Stimulated activated CD8-positive, alpha-beta memory T cell treated with anti-CD3 and anti-CD28 coated beads, Interleukin-7, amount 100 ng/mL, for 4 hours (primary cell): ENCODE data around the gene RAB26.

Experiments used
- DNase-seq, 2 donors: peaks; one replicate each; pipeline ENCODE4 v3.0.0-alpha.2; 2020; ENCODE audit warnings: low read depth in 2 of 2

The RAB26 gene

DNA sequence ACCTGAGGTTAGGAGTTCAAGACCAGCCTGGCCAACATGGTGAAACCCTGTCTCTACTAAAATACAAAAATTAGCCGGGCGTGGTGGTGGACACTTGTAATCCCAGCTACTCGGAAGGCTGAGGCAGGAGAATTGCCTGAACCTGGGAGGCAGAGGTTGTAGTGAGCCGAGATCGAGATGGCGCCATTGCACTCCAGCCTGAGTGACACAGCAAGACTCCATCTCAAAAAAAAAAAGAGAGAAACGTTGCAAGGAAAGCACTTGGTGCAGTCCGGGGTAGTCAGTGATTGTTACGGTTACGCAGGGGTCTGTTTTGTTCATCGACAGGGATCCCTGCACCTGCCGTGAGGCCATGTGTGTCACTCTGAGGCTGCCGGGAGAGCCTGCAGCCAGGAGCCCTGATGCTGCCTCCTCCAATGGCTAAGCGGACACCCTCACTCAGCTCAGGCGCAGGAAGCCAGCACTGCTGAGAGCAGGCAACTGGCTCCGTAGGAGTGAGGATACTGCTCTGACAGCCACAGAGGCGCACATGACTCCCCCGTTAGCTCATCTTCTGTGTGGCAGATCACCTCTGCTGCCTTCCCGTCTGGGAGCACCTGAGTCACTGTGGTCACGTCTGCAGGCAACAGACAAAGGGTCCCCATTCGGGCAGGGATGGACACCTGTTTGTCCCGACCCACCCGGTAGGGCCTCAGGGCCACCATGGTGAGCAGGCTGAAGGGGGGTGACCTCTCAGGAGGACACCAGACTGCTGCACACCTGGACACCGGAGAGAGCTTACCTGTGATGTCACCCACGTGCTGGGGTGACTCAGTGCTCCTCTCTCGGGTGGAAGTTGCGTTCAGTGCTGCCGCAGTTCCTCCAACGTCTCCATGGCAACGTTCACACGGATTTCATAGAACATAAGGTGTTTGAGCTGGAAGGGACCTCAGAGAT lies 5.2 kb upstream of the RAB26 start:
- DNase-seq = no peak

DNA sequence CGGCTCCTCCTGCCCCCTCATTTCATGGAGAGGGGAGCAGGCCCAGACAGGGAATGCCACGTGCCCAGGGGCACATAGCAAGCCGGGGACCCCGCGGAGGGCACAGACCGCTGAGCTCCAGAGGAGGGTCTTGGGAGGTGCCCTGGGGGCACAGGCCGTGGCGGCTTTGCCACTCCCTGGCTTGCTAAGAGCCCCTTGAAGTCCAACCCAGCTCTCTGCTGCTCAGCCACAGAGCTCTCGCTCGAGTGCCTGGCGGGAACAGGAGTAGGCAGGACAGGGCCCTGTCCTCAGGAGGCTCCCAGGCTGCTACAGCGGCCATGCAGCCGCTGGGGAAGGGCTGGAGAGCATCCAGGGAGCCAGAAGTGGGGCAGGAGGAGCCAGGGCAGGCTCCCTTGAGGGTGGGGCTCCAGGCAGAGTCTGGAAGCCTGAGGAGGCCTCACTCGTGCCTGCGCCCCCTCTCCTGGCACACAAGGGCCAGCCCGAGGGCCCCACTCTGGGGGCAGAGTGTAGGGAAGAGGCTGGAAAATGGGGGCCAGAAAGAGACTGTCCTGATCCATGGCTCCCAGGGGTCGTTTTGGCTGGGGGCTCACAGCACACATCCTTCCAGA lies 4.4 kb upstream of the RAB26 start:
- DNase-seq = no peak

DNA sequence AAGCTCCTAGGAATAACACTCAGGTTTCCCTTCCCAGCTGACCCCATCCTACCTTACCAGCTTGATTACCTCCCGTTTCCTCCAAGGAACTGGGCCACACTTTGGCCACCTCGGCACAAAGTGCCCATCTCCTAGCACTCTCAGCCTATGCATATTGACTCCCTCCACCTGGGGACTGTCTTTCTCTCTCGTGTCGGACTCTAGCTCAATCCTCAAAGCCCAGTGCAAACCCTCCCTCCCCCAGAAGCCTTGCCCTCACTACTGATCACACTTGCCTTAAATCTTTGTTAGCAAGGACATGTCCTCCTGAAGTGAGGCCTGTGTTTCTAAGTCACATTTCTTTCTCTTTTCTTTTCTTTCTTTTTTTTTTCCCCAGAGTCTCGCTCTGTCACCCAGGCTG lies 2.6 kb upstream of the RAB26 start:
- DNase-seq = no peak

DNA sequence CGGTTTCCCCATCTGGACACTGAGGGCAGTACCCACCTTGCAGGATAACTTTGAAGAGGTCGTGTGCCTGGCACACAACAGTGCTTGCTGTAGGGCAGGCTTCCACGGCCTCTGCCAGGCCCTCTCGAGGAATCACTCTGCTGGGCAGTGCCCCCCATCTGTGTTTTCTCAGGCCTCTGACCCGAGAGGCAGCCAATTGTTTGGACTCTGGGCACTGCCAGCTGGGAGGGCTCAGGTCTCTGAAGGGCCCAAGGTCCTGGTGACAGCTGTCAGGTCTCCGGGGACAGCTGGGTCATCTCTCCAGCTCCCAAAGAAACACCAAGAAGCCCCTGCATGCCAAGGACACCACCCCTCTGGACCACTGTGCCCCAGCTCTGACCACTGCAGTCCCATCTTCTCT lies 1.0 kb upstream of the RAB26 start:
- DNase-seq = no peak

DNA sequence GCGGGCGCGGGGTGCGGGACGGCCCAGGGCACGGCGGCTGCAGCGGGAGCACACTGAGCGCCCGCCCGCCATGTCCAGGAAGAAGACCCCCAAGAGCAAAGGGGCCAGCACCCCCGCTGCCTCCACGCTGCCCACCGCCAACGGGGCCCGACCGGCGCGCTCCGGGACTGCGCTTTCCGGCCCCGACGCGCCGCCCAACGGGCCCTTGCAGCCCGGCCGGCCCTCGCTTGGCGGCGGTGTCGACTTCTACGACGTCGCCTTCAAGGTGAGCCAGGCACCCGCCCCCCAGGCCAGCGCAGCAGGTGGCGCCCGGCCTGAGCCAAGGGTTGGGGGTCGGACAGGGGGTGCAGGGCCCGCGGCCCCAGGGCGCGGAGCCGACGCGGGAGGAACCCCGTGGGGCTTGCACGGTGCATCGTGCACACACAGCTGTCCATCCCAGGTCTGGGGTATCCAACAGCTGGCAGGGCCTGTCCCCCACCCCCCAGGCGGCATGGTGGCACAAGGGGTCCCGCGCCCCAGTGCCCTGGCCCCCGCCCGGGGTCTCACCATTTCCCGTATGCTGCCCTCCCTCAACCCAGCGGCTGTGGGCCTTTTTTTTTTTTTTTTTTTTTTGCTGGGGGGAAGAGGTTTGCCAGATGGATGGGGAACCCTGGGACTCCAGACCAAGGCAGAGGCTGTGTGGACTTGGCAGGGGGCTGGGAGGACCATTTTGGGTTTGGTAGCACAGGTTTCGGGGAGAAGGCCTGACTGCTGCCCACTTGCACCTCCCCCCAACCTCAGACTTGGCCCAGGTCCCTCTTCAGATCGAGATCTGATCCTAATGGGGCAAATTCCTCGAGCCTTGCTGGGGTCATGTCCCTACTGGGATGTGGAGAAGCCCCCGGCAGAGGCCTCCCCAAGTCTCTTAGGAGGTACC lies 547 bp downstream of the RAB26 start:
- DNase-seq = no peak

DNA sequence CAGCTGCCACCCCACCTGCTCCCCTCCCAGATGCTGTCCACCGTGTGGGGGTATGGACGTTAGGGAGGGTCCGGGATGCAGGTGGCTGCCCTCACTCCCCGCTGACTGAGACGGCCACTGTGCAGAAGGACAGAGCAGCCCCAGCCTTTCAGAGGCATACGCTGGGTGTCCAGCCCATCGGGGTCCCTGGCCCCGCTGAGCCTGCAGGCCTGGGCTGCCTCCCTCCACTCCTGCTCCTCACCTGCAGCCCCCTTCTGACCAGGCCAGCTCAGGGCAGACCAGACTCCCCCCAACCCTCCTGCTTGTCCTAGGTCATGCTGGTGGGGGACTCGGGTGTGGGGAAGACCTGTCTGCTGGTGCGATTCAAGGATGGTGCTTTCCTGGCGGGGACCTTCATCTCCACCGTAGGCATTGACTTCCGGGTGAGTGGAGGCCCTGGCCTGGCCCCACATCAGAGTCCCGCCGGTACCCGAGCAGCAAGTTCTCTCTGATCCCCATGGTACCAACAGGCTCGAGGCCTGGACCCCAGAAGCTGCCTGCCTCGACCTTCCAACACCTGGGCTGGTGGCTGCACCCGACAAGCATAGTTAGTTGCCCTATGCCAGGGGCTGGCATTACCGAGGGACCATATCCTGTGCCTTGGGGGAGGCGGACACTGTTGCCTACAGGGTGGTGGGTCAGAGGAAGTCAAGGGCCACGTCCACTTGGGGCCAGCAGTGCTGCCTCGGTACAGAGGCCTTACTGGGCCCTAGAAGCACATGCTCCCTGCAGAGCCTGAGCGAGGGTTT lies 1.4 kb downstream of the RAB26 start:
- no peak for DNase-seq

DNA sequence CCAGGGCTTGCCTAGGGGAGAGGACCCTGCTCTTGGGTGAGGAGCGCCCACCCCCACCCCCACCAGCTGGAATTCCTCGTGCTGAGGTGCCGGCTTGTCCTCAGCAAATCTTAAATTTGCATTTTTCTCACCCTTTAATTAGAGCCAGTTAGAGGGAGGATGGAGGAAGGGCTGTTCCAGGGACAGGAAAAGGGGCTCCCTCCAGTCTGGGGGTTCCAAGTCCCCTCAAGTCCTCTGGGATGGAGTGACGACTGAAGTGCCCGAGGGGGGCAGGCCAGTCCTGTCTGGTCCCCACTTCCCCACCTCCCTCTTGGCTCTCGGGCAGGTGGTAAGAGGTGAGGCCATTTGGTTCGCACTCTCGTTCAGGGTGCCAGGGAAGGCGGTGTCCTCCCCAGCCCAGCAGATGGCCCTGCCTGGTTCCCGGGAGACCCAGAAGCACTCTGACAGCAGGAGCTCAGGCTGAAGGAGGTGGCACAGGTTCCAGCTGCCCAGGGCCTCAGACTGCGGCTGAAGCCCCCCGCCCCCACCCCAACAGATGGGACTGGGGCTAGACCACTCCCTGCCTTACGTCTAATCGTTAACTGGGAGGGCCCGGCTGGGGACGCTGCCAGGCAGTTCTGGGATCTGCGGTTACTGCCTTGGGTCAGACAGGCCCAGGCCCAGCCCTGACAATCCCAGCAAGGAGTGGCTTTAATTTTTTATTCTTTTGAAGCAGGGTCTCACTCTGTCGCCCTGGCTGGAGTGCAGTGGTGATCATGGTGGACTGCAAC lies 2.2 kb downstream of the RAB26 start:
- no peak for DNase-seq

DNA sequence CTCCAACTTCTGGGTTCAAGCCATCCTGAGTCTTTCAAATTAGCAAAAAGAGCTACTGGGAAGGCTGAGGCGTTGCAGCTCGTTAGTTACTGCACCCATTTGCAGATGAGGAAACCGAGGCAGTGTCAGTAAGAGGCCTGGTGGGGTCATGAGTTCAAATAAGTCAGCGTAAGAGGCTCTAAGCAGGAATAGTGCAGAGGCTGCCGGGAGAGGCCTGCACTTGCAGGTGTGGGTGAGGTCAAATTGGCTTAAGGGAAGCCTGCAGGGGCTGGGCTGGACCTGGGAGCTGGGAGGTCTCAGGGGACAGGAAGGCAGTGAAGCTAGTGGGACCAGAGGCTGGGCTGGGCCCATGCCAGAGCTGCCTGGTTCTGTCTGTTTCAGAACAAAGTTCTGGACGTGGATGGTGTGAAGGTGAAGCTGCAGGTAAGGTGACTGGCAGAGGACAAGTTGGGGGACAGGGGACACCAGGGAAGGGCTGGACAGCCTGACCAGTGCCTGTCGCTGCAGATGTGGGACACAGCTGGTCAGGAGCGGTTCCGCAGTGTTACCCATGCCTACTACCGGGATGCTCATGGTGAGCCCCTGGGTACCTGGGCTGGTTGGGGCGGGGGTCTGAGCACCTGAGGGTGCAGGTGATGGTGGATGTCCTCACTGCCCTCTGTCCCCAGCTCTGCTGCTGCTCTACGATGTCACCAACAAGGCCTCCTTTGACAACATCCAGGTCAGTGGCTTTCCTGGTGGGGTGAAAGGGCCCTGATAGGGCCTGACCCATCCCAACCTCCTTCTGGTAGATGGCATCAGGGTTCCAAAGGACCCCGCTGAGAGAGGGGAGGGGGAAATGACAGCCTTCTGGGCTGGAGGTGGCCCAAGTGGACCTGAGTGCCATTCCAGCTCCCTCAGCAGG lies 3.0 kb downstream of the RAB26 start:
- DNase-seq = no peak

DNA sequence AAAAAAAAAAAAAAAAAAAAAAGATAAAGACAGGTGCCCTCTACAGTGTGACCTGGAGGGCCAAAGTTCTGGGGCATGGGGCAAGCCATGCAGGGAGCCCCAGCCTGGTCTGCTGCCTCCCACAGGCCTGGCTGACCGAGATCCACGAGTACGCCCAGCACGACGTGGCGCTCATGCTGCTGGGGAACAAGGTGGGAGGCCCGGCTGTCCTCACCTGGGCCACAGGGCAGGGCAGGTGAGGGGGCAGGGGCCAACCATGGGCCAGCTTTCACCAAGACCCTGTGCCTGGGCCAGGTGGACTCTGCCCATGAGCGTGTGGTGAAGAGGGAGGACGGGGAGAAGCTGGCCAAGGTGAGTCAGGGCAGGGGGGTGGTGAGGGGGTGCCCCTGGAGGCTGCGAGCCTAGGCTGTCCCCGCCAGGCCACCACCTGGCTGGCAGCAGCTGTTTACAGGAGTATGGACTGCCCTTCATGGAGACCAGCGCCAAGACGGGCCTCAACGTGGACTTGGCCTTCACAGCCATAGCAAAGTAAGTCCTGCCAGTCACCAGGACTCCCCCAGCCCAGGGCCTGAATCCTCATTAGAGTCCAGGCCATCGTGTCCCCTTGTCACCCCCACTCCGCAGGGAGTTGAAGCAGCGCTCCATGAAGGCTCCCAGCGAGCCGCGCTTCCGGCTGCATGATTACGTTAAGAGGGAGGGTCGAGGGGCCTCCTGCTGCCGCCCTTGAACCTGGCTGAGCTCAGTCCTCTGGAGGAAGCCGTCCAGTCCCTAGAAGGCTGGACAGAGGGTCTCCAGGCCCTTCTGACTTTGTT lies 4.5 kb downstream of the RAB26 start:
- DNase-seq = no peak

DNA sequence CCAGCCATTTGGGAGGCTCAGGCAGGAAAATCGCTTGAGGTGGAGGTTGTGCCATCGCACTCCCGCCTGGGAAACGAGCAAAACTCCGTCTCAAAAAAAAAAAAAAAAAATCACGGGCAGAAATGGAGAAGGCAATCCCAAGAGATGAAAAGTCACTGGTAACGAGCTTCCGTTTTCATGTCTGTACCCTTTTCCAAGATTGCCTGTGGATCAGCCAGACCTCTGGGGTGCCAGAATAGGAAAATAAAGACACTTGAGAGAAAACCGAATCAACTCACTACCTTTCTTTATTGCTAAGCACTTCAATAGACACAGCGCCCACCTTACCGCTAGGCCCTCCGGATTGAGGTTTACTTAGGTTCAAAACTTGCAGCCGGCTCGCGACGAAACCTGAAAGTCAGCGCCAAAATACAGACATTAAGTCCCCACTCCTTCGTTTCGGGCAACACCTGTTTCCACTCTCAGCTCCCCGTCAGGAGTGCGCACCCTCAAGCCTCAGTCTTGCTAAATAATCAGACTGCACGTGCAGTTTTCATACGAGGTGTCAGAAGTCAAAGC lies 6.2 kb downstream of the RAB26 start:
- peak in 1 of 2 donors; percentile 20 for DNase-seq

DNA sequence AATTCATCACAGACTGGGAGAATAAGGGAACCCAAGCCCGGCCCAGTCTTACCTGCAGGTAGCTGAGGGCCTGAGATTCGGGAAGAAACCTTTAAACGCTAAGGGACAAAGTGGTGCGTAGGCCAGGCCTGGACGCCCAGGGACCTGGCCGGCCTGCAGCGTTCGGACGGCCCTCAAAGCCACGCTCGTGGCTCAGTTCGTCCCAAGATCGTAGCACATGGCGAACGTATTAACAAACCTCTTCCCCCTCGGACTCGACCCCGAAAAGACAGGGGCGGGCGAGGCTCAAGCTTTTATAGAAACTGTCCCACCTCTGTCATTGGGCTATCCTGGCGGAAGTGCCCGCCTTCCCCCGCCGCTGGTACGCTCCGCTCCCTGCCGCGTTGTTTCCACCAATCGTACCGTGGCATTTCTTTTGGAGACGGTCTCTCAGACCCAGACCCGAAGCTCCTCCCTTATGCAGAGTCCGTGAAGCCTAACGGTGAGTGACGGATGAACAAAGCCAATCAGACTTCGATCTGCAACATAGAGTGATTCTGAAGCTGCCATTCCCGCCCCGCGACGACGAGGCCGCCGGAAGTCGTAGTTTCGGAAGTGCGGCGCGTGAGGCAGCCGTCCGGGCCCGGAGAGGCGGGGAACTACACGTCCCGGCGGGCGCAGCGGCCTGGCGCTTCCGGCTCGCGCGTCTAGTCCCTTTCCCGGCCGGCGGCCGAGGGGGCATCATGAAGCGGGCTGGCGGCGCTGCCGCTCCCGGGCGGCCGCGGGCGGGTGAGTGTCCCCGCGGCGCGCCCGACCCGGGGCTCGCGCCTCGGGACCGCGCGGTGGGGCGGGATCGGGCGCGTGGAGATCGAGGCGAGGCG lies 6.9 kb downstream of the RAB26 start, which contains the start of gene TRAF7:
Gene TRAF7, plus strand, starts transcription at position 692 of the 860 bp plus-strand sequence. CDS start 8,139 bp downstream, outside the sequence.
- peak; percentile 97 to 98 for DNase-seq

DNA sequence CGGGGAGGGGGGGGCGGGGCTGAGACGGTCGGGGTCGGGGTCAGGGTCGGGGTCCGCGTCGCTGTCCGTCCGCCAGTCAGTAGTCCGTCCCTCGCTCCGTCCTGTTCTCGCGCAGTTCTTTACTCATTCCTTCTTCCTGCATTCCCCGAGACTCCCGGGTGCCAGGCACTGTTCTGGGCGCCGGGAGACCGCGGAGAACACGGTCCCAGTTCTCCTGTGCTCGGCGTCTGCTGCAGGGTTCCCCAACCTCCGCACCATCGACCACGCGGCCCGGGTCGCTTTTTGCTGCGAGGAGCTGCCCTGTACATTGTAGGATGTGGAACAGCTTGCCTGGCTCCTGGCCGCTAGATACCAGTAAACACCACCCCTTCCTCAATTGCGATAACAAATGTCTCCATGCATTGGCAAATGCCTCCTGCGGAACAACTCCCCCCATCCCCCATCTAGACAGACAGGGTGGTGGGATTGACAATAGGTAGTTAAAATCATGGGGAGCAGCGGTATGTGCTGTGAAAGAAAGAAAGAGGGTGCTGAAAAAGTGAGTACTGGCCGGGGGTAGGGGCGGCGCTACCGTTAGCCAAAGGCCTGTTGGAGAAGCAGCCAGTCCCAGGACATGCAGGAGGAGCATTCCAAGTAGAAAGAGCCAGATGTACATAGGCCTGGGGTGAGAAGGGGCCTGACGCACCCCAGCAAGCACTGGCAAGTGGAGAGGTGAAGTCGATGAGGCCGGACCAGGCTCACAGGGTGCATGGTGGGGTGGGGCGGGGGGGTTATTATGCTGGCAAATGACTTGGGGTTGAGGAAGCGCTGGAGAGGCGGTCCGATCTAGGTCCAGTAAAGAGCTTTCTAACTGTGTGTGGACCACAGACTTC lies 7.8 kb downstream of the RAB26 start:
- DNase-seq = no peak

DNA sequence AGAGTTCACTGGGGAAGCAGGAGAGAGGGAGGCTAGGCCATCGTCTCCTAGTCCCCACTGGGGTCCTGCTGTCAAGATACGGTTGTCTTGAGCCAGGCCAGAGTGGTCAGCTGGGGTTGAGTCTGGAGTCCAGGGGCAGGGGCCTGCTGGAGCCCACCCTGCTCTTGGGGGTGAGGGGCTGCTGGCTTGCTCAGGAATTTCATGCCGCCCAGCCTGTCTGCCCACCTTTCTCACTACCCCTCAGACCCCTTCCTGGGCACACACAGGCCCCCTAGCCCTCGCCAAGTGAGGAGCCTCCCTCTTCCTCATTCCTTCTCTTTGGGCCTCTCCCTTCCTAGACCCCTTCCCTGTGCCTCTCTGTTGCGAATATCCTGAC lies 8.4 kb downstream of the RAB26 start:
- no peak for DNase-seq

DNA sequence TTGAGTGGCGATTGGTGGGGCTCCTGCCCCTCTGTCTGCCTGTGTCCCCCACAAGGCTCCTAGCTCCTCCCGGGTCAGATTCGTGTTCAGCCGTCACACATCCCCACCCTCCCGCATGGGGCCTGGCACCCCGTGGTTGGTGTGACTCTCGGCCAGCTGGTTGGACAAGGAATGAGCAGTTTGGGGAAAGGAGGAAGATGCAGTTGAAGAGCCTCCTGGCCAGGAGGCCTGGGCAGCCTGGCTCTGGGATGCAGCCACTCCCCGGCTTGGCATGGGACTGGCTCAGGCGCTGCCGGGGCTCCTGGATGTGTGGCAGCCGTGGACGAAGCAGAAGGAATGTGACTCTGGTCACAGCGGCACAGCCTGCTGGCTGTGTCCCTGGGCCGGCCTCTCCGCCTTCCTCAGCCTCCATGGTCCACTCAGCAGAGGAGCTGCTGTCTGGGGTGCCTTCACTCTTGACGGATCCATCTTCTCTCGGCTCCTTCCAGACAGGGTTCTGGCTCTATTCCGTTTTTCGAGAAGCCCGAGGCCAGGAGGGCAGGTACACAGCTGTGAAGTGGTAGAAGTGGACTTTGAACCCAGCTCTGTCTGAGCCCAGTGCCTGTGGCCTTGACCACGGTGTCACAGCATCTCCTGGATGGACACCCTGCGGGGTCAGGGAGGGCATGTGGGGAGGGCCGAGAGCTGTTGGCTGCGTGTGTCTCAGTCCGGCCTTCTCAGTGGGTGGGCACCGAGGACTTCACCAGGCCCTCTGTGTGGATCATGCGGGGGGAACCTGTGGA lies 9.2 kb downstream of the RAB26 start:
- no peak for DNase-seq

DNA sequence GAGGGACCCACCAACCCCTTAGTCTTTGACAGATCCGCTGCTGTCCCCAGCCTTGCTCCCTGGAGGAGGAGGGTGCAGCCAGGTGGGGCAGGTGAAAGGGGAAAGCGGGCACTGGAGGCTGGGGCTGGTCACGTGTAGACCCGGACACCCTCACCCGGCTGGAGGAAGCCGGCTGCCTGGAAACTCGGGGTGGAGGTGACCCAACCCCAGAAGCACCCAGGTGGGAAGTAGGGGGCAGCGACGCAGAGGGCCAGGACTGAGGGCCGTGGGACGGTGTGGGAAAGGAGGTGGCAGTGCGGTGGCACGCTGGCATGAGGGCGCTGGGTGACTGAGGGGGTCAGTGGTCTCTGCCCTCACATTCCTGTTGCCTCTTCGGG lies 9.8 kb downstream of the RAB26 start:
- no peak for DNase-seq
